ENCODE results near the gene CYP2W1. TPM values are rescaled to one million over a fixed set of nuclear protein-coding genes. Genes with fewer than 3 reads are reported as not detected.
"Not testable (repeated sequence)": the region's sequence is repeated elsewhere in the genome, so short reads cannot be mapped to it uniquely, and the experiment has no call there.

CYP2W1 gene
- total RNA-seq, 4 donors from 2014 or later, result 0.41 to 0.95 TPM; not detected in 2

- no peaks in the 10 kb centered on the region for H3K9me3 ChIP-seq
- intact Hi-C loops (cut with DNase I; ENCODE audit: low total_unique reads), result no loop called here
- no peak overlapping the region for H3K27ac ChIP-seq
- no peak overlapping the region for H3K4me3 ChIP-seq
- 78 to 82% methylated on average over 5 to 36 of the region's 36 CpGs for WGBS, 2 donors (ENCODE audit: low coverage in 1 of 2)
- peak; percentile 7 for DNase-seq
- peaks cover 3% of the 10 kb centered on the region for H3K27me3 ChIP-seq
- no peaks in the 10 kb centered on the region for H3K36me3 ChIP-seq
- in situ Hi-C loops (cut with MboI; ENCODE audit: low pct_ligation_motif_present in 1 of 4, low pct_unique_long_range_greater_than_20kb in 1 of 4, low sequenced_read_pairs in 3 of 4), result no loop called here
- peaks cover 5 to 22% (median 17%) of the 10 kb centered on the region in 4 donors for H3K4me1 ChIP-seq
- TF ChIP-seq POLR2A (IDR thresholded peaks at IDR 0.05), result no peak
- no peak for TF ChIP-seq CTCF (IDR thresholded peaks at IDR 0.05)
- no peak for TF ChIP-seq POLR2AphosphoS5 (IDR thresholded peaks at IDR 0.05)
- TF ChIP-seq EP300 (IDR thresholded peaks at IDR 0.05; ENCODE audit: low read depth), result no peak
Measured at GRCh38 chr7:958221-959200, 24.5 kb upstream of the CYP2W1 start.

GRCh38 chr7:959271-959670 is 23.7 kb upstream of the CYP2W1 start:
- TF ChIP-seq CTCF (IDR thresholded peaks at IDR 0.05) (no peak), POLR2AphosphoS5 (IDR thresholded peaks at IDR 0.05) (no peak), POLR2A (IDR thresholded peaks at IDR 0.05) (no peak), EP300 (IDR thresholded peaks at IDR 0.05; ENCODE audit: low read depth) (no peak)
- H3K27me3 ChIP-seq, result peaks cover 3% of the 10 kb centered on the region
- peak; percentile 11 for DNase-seq
- H3K4me1 ChIP-seq, result peaks cover 12 to 27% (median 21%) of the 10 kb centered on the region in 4 donors
- no peaks in the 10 kb centered on the region for H3K9me3 ChIP-seq
- WGBS, 2 donors (ENCODE audit: low coverage in 1 of 2), result 52 to 58% methylated on average over 19 to 20 of the region's 20 CpGs
- intact Hi-C loops (cut with DNase I; ENCODE audit: low total_unique reads) (no loop called here), in situ Hi-C loops (cut with MboI; ENCODE audit: low pct_ligation_motif_present in 1 of 4, low pct_unique_long_range_greater_than_20kb in 1 of 4, low sequenced_read_pairs in 3 of 4) (no loop called here)
- no peak overlapping the region for H3K27ac ChIP-seq
- H3K36me3 ChIP-seq, result no peaks in the 10 kb centered on the region
- H3K4me3 ChIP-seq, result no peak overlapping the region

GRCh38 chr7:959740-960139 is 23.2 kb upstream of the CYP2W1 start:
- peak overlapping the region in 1 of 4 donors; percentile 50 for H3K27ac ChIP-seq
- WGBS, 2 donors (ENCODE audit: low coverage in 1 of 2), result 94% methylated on average over 10 of the region's 10 CpGs; no CpG with 5 or more reads in 1 of the 2 donors
- H3K9me3 ChIP-seq; H3K27me3 ChIP-seq; H3K36me3 ChIP-seq; intact Hi-C loops (cut with DNase I; ENCODE audit: low total_unique reads); H3K4me3 ChIP-seq; in situ Hi-C loops (cut with MboI; ENCODE audit: low pct_ligation_motif_present in 1 of 4, low pct_unique_long_range_greater_than_20kb in 1 of 4, low sequenced_read_pairs in 3 of 4): not testable (repeated sequence)
- H3K4me1 ChIP-seq, result peaks cover 17 to 31% (median 25%) of the 10 kb centered on the region in 4 donors
- DNase-seq, result peak; percentile 1

- TF ChIP-seq CTCF (IDR thresholded peaks at IDR 0.05) (no peak), EP300 (IDR thresholded peaks at IDR 0.05; ENCODE audit: low read depth) (no peak), POLR2AphosphoS5 (IDR thresholded peaks at IDR 0.05) (peak in 1 of 3 donors; percentile 23), POLR2A (IDR thresholded peaks at IDR 0.05) (no peak)
- intact Hi-C loops (cut with DNase I; ENCODE audit: low total_unique reads) (no loop called here), in situ Hi-C loops (cut with MboI; ENCODE audit: low pct_ligation_motif_present in 1 of 4, low pct_unique_long_range_greater_than_20kb in 1 of 4, low sequenced_read_pairs in 3 of 4) (no loop called here)
- peak; percentile 8 for DNase-seq
- WGBS, 2 donors (ENCODE audit: low coverage in 1 of 2), result 20 to 76% methylated on average over 1 to 31 of the region's 31 CpGs
- no peak overlapping the region for H3K4me3 ChIP-seq
- H3K27ac ChIP-seq, result peak overlapping the region in 1 of 4 donors; percentile 50
- peaks cover 19 to 33% (median 27%) of the 10 kb centered on the region in 4 donors for H3K4me1 ChIP-seq
- no peaks in the 10 kb centered on the region for H3K27me3 ChIP-seq
- H3K36me3 ChIP-seq, result no peaks in the 10 kb centered on the region
- H3K9me3 ChIP-seq, result no peaks in the 10 kb centered on the region
Measured at GRCh38 chr7:960269-960871, 22.6 kb upstream of the CYP2W1 start.

GRCh38 chr7:960972-961371 is 22.0 kb upstream of the CYP2W1 start:
- H3K4me3 ChIP-seq; H3K9me3 ChIP-seq; H3K36me3 ChIP-seq; in situ Hi-C loops (cut with MboI; ENCODE audit: low pct_ligation_motif_present in 1 of 4, low pct_unique_long_range_greater_than_20kb in 1 of 4, low sequenced_read_pairs in 3 of 4); intact Hi-C loops (cut with DNase I; ENCODE audit: low total_unique reads); H3K27me3 ChIP-seq: not testable (repeated sequence)
- Histone ChIP-seq H3K4me1 (peaks cover 19 to 38% (median 31%) of the 10 kb centered on the region in 4 donors), H3K27ac (peak overlapping the region in 1 of 4 donors; percentile 50)
- peak; percentile 10 for DNase-seq
- 33 to 79% methylated on average over 4 to 13 of the region's 13 CpGs for WGBS, 2 donors (ENCODE audit: low coverage in 1 of 2)

Data from transverse colon (tissue), 4 donors.